ENCODE data around the gene SCARB1. TPM values are rescaled to one million over a fixed set of nuclear protein-coding genes. Genes with fewer than 3 reads are reported as not detected.

SCARB1 gene
- total and polyA plus RNA-seq, 2 of the 13 experiments (the other 11 are each of a cell fraction or from before 2014, with no cell fraction given), result 63.4 to 160 TPM

DNA sequence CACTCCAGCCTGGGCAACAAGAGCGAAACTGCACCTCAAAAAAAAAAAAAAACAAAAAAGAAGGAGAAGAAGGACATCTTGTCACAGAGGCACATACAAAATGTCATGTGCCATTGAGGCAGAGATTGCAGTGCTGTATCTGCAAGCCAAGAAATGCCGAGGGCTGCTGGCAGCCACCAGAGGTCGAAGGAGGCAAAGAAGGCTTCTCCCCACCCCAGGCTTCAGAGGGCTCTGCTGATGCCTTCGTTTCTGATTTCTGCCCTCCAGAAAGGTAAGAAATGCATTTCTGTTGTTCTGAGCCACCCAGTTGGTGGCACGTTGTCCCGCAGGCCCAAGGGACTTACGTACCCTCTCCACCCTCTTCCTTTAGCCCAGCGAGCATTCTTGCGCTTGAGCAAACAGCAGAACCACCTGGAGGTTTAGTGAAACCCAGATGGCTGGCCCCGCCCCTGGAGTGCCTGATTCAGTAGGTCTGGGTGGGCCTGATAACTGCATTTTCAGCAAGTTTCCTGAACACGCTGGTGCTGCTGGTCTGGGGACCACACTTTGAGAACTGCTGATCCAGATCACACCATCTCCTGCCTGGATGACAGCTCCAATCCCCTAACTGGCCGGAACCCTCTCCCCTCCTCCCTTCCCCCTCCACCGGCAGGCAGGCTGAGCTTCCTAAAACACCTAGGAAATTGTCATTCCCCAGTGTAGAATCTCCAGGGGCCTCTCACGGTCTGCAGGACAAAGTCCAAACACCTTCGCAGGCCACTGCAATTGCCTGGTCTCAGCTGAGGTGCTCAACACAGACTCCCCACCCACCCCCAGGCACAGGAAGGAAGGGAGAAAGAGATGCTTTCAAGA, 21.1 kb upstream of the SCARB1 start (continued):
- TF ChIP-seq ZNF556 (CRISPR knock-in tag; IDR thresholded peaks at IDR 0.05; ENCODE audit: borderline replicate concordance) (no peak), GATAD1 (CRISPR knock-in tag; IDR thresholded peaks at IDR 0.05) (peak; percentile 58), ZBTB43 (CRISPR knock-in tag; conservative IDR thresholded peaks at IDR 0.05) (no peak), ZBTB21 (CRISPR knock-in tag; IDR thresholded peaks at IDR 0.05) (no peak), ZBTB37 (CRISPR knock-in tag; IDR thresholded peaks at IDR 0.05) (no peak), ETV5 (CRISPR knock-in tag; IDR thresholded peaks at IDR 0.05; ENCODE audit: borderline replicate concordance) (no peak), E2F1 (CRISPR knock-in tag; IDR thresholded peaks at IDR 0.05) (no peak), ZNF660 (CRISPR knock-in tag; IDR thresholded peaks at IDR 0.05; ENCODE audit: borderline replicate concordance, low read depth) (no peak), LRRFIP1 (CRISPR knock-in tag; conservative IDR thresholded peaks at IDR 0.05) (no peak), THYN1 (CRISPR knock-in tag; IDR thresholded peaks at IDR 0.05; ENCODE audit: borderline replicate concordance, low read depth) (no peak), ZNF264 (CRISPR knock-in tag; IDR thresholded peaks at IDR 0.05) (peak; percentile 74), NR0B2 (CRISPR knock-in tag; IDR thresholded peaks at IDR 0.05) (no peak), ZNF382 (CRISPR knock-in tag; IDR thresholded peaks at IDR 0.05; ENCODE audit: borderline replicate concordance) (no peak), RBAK (CRISPR knock-in tag; IDR thresholded peaks at IDR 0.05) (no peak), ZBTB7B (CRISPR knock-in tag; IDR thresholded peaks at IDR 0.05) (peak; percentile 48; the same call in 1 of the 2 replicates), ZNF207 (IDR thresholded peaks at IDR 0.05; ENCODE audit: borderline replicate concordance) (no peak), FOXA1 (IDR thresholded peaks at IDR 0.05) (no peak), FOXA1 (CRISPR knock-in tag; IDR thresholded peaks at IDR 0.05) (peak; percentile 66)
- TF ChIP-seq, protein P1, sequence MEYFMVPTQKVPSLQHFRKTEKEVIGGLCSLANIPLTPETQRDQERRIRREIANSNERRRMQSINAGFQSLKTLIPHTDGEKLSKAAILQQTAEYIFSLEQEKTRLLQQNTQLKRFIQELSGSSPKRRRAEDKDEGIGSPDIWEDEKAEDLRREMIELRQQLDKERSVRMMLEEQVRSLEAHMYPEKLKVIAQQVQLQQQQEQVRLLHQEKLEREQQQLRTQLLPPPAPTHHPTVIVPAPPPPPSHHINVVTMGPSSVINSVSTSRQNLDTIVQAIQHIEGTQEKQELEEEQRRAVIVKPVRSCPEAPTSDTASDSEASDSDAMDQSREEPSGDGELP (IDR thresholded peaks at IDR 0.05; ENCODE audit: borderline replicate concordance, low read depth), result peak; percentile 71; the same call in 1 of the 2 replicates
- TF ChIP-seq, protein P2, sequence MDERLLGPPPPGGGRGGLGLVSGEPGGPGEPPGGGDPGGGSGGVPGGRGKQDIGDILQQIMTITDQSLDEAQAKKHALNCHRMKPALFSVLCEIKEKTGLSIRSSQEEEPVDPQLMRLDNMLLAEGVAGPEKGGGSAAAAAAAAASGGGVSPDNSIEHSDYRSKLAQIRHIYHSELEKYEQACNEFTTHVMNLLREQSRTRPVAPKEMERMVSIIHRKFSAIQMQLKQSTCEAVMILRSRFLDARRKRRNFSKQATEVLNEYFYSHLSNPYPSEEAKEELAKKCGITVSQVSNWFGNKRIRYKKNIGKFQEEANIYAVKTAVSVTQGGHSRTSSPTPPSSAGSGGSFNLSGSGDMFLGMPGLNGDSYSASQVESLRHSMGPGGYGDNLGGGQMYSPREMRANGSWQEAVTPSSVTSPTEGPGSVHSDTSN (CRISPR knock-in tag; IDR thresholded peaks at IDR 0.05), result no peak
